OCI-LY1 (cell line): Measurements from ENCODE around the gene FCAMR.

Source experiments
- H2AFZ ChIP-seq: fragments of 200-600 bp; sonication (generic), shearing (Covaris generic); 2 replicates; pipeline ENCODE4 v1.6.0; 2014; ENCODE audit warnings: antibody characterized with exemption, mild to moderate bottlenecking, low read length
- H3F3A ChIP-seq: fragments of 200-600 bp; sonication (generic), shearing (Covaris generic); 2 replicates; pipeline ENCODE4 v1.6.0; 2014; ENCODE audit warnings: mild to moderate bottlenecking, antibody characterized with exemption, low read length, moderate library complexity; ENCODE audit not compliant: insufficient read depth
- H3K27ac ChIP-seq: fragments of 200-600 bp; sonication (generic); 2 replicates; pipeline ENCODE4 v1.5.1; 2014; ENCODE audit warnings: low read length, mixed run types, mild to moderate bottlenecking, low read depth; ENCODE audit not compliant: poor library complexity, severe bottlenecking
- H3K27me3 ChIP-seq: fragments of 200-600 bp; sonication (generic); 2 replicates; pipeline ENCODE4 v1.6.0; 2014; ENCODE audit warnings: antibody characterized with exemption, mild to moderate bottlenecking, low read length, moderate library complexity; ENCODE audit not compliant: insufficient read depth
- H3K36me3 ChIP-seq: fragments of 200-600 bp; sonication (generic); 2 replicates; pipeline ENCODE4 v1.6.1; 2014; ENCODE audit warnings: mild to moderate bottlenecking, antibody characterized with exemption, low read length, moderate library complexity, mixed read lengths; ENCODE audit not compliant: insufficient read depth
- H3K4me1 ChIP-seq: fragments of 200-600 bp; sonication (generic); 2 replicates; pipeline ENCODE4 v1.5.1; 2014; ENCODE audit warnings: mild to moderate bottlenecking, low read length, moderate library complexity; ENCODE audit not compliant: insufficient read depth, severe bottlenecking
- H3K4me2 ChIP-seq: fragments of 200-600 bp; sonication (generic), shearing (Covaris generic); 2 replicates; pipeline ENCODE4 v1.6.1; 2014; ENCODE audit warnings: low read length
- H3K4me3 ChIP-seq: fragments of 200-600 bp; sonication (generic); 2 replicates; pipeline ENCODE4 v1.5.1; 2014; ENCODE audit warnings: low read length, low read depth, mild to moderate bottlenecking, mixed read lengths; ENCODE audit not compliant: poor library complexity, severe bottlenecking
- H3K79me2 ChIP-seq: fragments of 200-600 bp; shearing (Covaris generic); 2 replicates; pipeline ENCODE4 v1.6.1; 2016; ENCODE audit warnings: mixed run types, low read length, mixed read lengths; ENCODE audit not compliant: insufficient read depth
- H3K9ac ChIP-seq: fragments of 200-600 bp; sonication (generic), shearing (Covaris generic); 2 replicates; pipeline ENCODE4 v1.6.1; 2014; ENCODE audit warnings: mild to moderate bottlenecking, low read length, mixed read lengths
- H3K9me2 ChIP-seq: fragments of 200-600 bp; sonication (generic), shearing (Covaris generic); 2 replicates; pipeline ENCODE4 v1.6.1; 2014; ENCODE audit warnings: low read depth, mild to moderate bottlenecking, low read length, mixed read lengths
- H3K9me3 ChIP-seq: fragments of 200-600 bp; shearing (Covaris generic); 2 replicates; pipeline ENCODE4 v1.6.1; 2014; ENCODE audit warnings: low read length, mixed read lengths
- H4K20me1 ChIP-seq: fragments of 200-600 bp; sonication (generic), shearing (Covaris generic); 2 replicates; pipeline ENCODE4 v1.6.0; 2016; ENCODE audit warnings: mild to moderate bottlenecking, low read length; ENCODE audit not compliant: insufficient read depth
- EZH2 ChIP-seq: fragments of 200-600 bp; sonication (generic), shearing (Covaris generic); IDR thresholded peaks from 2 replicates; pipeline ENCODE4 v1.8.0; 2017; ENCODE audit warnings: borderline replicate concordance, mixed run types, mild to moderate bottlenecking, antibody characterized with exemption, low read length, moderate library complexity, mixed read lengths
- TF ChIP-seq, protein P1 (sequence below): fragments of 200-600 bp; sonication (generic), shearing (Covaris generic); IDR thresholded peaks from 2 replicates; pipeline ENCODE4 v1.5.1; 2017; ENCODE audit warnings: mild to moderate bottlenecking, antibody characterized with exemption, low read length, moderate library complexity, mixed read lengths

FCAMR gene

DNA sequence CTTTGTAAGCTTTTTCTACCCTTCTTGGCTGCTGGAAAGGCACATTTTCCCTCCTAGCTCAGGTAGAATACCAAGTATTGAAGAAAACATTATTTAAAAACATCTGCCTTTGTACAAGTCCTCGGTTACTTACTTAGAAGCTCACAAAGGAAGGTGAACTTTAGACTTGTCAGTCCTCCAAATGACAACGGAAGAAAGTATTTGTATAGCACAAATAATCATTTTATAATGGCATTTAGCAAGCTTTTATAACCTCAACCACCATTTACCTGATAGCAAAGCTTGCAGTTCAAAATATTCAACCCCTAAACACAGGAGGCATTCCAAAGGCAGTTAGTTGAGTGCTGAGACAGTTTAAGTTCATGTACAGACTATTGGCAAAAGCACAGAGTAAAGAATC is 2.5 kb upstream of the FCAMR start:
- Histone ChIP-seq H4K20me1 (no peaks in the 10 kb centered on the region), H3K4me2 (no peak overlapping the region), H3K9me2 (no peaks in the 10 kb centered on the region), H3K36me3 (no peaks in the 10 kb centered on the region), H3F3A (no peaks in the 10 kb centered on the region), H3K27me3 (no peaks in the 10 kb centered on the region), H3K4me1 (no peaks in the 10 kb centered on the region), H3K79me2 (no peaks in the 10 kb centered on the region), H3K4me3 (no peak overlapping the region), H3K9me3 (no peaks in the 10 kb centered on the region), H3K27ac (no peak overlapping the region), H2AFZ (no peak overlapping the region), H3K9ac (no peak overlapping the region)
- no peak for TF ChIP-seq EZH2
- TF ChIP-seq, protein P1, sequence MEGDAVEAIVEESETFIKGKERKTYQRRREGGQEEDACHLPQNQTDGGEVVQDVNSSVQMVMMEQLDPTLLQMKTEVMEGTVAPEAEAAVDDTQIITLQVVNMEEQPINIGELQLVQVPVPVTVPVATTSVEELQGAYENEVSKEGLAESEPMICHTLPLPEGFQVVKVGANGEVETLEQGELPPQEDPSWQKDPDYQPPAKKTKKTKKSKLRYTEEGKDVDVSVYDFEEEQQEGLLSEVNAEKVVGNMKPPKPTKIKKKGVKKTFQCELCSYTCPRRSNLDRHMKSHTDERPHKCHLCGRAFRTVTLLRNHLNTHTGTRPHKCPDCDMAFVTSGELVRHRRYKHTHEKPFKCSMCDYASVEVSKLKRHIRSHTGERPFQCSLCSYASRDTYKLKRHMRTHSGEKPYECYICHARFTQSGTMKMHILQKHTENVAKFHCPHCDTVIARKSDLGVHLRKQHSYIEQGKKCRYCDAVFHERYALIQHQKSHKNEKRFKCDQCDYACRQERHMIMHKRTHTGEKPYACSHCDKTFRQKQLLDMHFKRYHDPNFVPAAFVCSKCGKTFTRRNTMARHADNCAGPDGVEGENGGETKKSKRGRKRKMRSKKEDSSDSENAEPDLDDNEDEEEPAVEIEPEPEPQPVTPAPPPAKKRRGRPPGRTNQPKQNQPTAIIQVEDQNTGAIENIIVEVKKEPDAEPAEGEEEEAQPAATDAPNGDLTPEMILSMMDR, result no peak

DNA sequence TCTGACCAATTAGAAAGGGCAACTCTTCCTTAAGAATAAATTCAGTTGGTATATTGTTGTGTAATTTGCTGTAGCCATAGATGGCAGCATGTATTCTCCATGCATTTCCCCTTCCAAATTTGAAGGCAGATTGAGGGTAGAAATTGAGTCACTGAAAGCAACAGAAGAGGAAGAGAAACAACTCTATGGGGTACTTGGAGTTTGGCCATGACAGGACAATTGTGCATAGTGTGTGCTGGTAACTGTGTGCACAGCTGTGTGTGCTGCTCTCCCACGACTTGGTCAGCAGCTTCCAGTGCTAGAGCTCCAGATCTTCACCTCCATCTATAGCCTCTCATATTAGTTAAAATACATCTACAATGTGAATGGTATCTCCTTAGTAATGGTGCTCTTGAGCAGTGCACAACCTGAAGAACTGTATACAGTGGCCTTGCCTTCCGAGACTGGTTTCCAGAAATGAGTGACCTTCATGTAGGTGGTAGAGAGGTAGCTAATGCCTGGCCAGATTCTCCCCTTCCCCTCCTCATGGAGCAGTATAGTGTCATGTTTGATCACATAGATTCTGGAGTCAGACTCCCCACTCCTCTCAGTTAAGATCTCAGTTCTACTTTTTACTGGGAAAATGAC is 882 bp upstream of the FCAMR start:
- Histone ChIP-seq H2AFZ (no peak overlapping the region), H3K4me2 (no peak overlapping the region), H3F3A (no peaks in the 10 kb centered on the region), H3K79me2 (no peaks in the 10 kb centered on the region), H3K9me2 (no peaks in the 10 kb centered on the region), H3K4me3 (no peak overlapping the region), H3K9ac (no peak overlapping the region), H4K20me1 (no peaks in the 10 kb centered on the region), H3K9me3 (no peaks in the 10 kb centered on the region), H3K36me3 (no peaks in the 10 kb centered on the region), H3K27ac (no peak overlapping the region), H3K27me3 (no peaks in the 10 kb centered on the region), H3K4me1 (no peaks in the 10 kb centered on the region)
- TF ChIP-seq, protein P1, result no peak
- no peak for TF ChIP-seq EZH2

DNA sequence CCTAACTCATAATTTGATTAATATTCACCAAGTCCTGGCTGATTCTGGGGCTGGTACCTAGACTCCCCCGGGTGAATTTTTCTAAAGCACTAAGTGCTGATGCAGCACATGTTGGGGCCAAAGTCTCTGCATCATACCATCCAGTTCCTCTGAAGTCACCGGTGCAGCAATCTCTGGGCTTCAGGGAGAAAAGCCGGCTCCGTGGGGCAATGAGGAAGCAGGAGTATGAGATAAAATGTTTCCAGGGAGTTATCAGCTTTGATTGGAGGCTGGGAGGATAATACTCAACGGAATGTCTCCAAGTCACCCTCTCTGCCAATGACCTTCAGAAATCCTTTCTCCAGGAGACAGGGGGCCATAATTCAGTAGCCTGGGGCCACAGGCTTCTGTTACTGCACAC is 1.2 kb downstream of the FCAMR start:
- no peak overlapping the region for H3K9ac ChIP-seq
- no peak overlapping the region for H3K4me2 ChIP-seq
- H3K4me3 ChIP-seq, result no peak overlapping the region
- H3K27ac ChIP-seq, result no peak overlapping the region
- H3K79me2 ChIP-seq, result no peaks in the 10 kb centered on the region
- no peaks in the 10 kb centered on the region for H3K4me1 ChIP-seq
- no peaks in the 10 kb centered on the region for H4K20me1 ChIP-seq
- no peak for TF ChIP-seq EZH2
- TF ChIP-seq, protein P1, result no peak
- peaks cover 5% of the 10 kb centered on the region; the same call in 1 of the 2 replicates for H3K27me3 ChIP-seq
- H3K9me3 ChIP-seq, result no peaks in the 10 kb centered on the region
- H3F3A ChIP-seq, result no peaks in the 10 kb centered on the region
- H3K36me3 ChIP-seq, result no peaks in the 10 kb centered on the region
- H2AFZ ChIP-seq, result no peak overlapping the region
- H3K9me2 ChIP-seq, result no peaks in the 10 kb centered on the region
